Nucleus accumbens (tissue), 56 donors: Measurements from ENCODE around the gene ARL8A.

Source experiments
- DNase-seq, 56 donors: peaks; one replicate each; lab custom pipeline; 2025; lab: John Stamatoyannopoulos, UW

The ARL8A gene

GRCh38 chr1:202086579-202087350 lies 57.8 kb downstream of the ARL8A start:
- DNase-seq = peak in 7 of 56 donors; percentile 4 to 63 (median 13)

DNA sequence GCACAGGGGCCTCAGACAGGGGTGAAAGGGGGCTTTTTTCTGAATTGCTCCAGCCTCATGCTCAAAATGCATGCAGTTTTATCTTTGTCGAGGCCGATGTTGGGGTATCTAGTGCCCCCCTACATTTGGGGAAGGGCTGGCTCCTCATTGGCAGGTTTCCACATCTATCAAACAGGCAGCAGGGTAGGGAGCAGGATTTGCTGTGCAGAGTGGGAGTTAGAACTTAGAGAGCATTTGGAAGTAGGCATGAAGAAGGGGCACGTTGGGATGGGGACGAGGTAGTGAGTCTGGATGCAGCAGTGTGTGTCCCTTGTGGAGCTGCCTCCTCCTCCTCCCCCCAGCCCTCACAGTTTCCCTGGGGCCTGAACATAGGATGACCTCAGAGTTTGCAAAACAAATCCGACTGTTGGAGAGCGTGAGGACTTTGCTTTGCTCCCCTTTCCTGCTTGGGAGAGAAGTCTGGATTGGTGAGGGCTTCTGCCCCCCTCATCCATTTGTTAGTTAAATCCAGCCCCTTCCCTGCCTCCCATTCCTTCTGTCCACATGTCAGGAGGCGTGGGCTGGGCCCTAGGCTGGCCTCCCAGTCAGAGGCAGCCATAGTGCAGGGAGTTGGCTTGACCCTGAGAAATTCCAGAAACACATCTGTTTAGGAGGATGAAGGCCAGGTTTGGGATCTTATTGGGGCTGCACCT lies 58.7 kb downstream of the ARL8A start:
- DNase-seq = peak in 51 of 56 donors; percentile 4 to 80 (median 58)

- DNase-seq = peak in 54 of 56 donors; percentile 23 to 94 (median 82)
These were observed 59.5 kb downstream of the ARL8A start for GRCh38 chr1:202084791-202085681.
